ENCODE measurements around the gene TNFAIP2.
A peak's percentile ranks its signal among the peaks of the same experiment; 100 is the strongest.

TNFAIP2 gene

DNA sequence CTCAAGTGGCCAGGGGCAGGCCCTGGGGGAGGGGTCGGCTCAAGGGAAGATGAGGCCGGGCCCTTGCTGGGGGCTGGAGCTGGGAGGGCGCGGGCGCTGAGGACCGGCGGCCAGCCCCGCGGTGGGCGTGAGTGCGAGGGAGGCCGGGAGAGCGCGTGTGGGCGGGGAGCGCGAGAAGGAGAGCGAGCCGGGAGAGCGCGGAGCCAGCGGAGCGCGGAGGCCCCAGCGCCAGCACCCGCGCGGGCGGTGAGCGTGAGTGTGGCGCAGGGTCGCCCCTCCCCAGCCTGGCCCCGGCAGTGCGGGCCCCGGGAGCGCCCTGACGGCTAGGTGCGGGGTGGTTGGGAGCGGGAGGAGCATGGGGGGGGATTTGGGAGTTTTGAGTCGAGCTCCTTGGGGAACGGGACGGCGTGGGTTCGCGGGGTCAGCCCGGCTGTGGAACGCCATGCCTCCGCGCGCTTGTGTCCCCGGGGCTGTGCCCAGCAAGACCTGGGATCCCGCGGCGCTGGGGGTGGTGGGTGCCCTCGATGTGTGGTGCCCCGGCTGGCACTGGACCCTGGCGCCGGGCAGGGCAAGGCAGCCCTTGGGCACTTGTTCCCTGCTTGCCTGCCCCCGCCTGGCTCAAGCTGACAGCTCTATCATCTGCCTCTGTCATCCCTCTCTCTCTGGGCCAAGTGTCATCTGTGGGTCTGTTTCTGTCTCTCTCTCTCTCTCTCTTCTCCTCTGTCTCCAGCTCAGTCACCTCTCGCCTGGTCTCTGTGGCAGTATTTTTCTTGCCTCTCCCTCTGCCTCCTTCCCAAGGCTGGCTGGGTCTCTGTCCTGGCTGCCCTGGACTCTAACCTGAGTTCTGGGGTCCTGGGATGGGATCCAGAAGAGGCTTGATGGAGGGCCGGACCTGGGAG, 39.0 kb upstream of the TNFAIP2 start, which contains the start of gene LBHD2:
Gene LBHD2 (plus strand): TSS at position 190 of the 899 bp plus-strand sequence. CDS start 1,803 bp downstream, outside the sequence.
- TF ChIP-seq, protein P1, sequence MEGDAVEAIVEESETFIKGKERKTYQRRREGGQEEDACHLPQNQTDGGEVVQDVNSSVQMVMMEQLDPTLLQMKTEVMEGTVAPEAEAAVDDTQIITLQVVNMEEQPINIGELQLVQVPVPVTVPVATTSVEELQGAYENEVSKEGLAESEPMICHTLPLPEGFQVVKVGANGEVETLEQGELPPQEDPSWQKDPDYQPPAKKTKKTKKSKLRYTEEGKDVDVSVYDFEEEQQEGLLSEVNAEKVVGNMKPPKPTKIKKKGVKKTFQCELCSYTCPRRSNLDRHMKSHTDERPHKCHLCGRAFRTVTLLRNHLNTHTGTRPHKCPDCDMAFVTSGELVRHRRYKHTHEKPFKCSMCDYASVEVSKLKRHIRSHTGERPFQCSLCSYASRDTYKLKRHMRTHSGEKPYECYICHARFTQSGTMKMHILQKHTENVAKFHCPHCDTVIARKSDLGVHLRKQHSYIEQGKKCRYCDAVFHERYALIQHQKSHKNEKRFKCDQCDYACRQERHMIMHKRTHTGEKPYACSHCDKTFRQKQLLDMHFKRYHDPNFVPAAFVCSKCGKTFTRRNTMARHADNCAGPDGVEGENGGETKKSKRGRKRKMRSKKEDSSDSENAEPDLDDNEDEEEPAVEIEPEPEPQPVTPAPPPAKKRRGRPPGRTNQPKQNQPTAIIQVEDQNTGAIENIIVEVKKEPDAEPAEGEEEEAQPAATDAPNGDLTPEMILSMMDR (IDR thresholded peaks at IDR 0.05) = no peak

GRCh38 chr14:103085106-103086091, 37.9 kb upstream of the TNFAIP2 start:
- TF ChIP-seq, protein P1 (IDR thresholded peaks at IDR 0.05) = peak; percentile 38; the same call in 1 of the 2 replicates

DNA sequence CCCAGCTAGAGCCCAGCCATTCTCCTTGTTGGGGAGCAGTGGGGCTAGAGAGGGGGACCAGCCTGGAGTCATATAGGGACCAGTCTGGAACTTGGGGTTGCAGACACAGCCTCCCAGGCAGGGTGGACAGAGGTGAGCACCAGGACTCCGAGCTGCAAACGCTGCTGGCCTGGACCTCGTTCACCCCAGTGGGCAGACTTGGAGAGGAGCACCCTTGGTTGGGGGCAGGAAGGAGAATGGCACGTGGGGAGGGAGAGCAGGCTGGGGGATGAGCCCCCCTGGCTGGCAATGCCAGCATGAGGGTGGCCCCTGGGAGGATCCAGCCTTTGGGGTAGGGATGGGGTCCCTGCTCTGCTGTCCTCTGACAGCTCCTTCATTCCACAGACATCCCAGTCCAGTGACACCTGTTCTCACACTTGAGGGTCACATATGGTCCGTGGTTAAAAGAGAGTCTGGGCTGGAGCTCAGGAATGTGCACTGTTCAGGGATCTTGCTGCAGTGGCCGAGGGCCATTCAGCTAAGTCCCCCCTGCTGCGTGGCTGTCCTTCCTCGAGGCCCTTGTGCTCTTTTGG, 36.4 kb upstream of the TNFAIP2 start:
- TF ChIP-seq, protein P1 (IDR thresholded peaks at IDR 0.05) = no peak

DNA sequence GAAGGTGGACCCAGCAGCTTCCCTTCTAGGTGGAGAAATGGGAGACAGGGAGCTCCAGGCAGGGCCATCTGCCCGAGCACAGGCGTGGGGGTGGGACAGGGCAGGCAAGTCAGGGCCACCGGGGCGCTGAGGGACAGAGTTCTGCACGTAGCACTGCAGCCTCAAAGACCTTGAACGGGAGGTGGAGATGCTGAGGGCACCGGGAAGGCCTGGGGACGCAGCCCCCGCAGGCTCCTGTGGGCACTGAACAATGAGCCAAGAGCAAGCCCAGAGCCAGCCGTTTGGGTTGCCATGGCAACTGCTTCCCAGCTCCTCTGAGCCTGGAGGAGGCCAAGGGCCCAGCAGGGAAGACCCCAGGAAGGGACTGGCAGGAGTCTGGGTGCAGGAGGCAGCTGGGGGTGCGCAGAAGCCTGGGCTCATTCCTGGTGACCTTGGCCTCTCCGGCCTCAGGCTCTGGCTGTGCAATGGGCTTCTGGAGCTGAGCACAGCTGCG, 35.9 kb upstream of the TNFAIP2 start:
- TF ChIP-seq, protein P1 (IDR thresholded peaks at IDR 0.05) = no peak

GRCh38 chr14:103088921-103089320, 34.3 kb upstream of the TNFAIP2 start:
- TF ChIP-seq, protein P1 (IDR thresholded peaks at IDR 0.05) = no peak

- TF ChIP-seq, protein P1 (IDR thresholded peaks at IDR 0.05) = no peak
These were observed 33.6 kb upstream of the TNFAIP2 start for GRCh38 chr14:103089386-103090335.
